ENCODE results near the gene MBD4.

The MBD4 gene

DNA sequence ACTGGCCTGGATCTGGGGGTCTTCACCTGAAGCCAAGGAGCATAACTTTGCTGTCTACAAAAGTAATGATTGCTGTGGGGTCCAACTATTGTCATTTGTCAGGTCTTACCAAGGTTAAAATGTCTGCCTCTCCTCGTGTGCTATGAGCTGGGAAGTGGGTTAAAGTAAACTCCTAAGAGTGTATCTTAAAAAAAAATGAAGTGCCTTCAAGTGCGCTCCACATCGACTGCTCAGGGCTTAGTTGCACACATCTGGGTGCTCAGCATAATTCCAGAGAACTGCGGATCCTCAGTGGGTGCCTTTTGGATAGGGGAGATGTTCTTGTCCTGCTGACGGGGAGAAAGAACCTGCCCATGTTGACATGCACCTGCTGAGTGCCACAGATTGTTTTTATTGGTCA, 52.3 kb downstream of the MBD4 start:
- ATAC-seq = no peak

GRCh38 chr3:129386984-129387383, 52.8 kb downstream of the MBD4 start:
- no peak for ATAC-seq
- no peak for TF ChIP-seq PPARA (CRISPR knock-in tag; IDR thresholded peaks at IDR 0.05; ENCODE audit: borderline replicate concordance)

More for the DNA sequence above, 52.3 kb downstream of the MBD4 start:
- TF ChIP-seq PATZ1 (CRISPR knock-in tag; IDR thresholded peaks at IDR 0.05; ENCODE audit: borderline replicate concordance) (no peak), PPARA (CRISPR knock-in tag; IDR thresholded peaks at IDR 0.05; ENCODE audit: borderline replicate concordance) (no peak), BACH2 (CRISPR knock-in tag; IDR thresholded peaks at IDR 0.05; ENCODE audit: borderline replicate concordance) (no peak), TSHZ2 (CRISPR knock-in tag; IDR thresholded peaks at IDR 0.05) (no peak), ISL1 (CRISPR knock-in tag; IDR thresholded peaks at IDR 0.05) (no peak)

DNA sequence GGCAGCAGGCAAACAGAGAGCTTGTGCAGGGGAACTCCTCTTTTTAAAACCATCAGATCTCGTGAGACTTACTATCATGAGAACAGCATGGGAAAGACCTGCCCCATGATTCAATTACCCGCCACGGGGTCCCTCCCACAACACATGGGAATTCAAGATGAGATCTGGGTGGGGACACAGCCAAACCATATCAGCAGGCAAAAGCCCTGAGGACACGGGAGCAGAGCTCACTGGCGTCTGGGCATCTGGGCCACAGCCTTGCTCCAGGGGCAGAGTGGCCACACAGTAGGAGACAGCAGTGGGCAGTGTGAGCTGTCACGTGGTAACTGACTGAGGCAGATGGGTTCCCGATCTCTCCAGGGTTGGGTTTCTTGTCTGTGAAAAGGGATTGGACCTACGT, 54.2 kb downstream of the MBD4 start:
- peak; percentile 8; the same call in 1 of the 3 replicates for ATAC-seq
- TF ChIP-seq TCF4 (CRISPR knock-in tag; IDR thresholded peaks at IDR 0.05; ENCODE audit: borderline replicate concordance) = peak; percentile 92
- TF ChIP-seq TSHZ2 (CRISPR knock-in tag; IDR thresholded peaks at IDR 0.05) = peak; percentile 65; the same call in 1 of the 2 replicates
- 0 out of 2 replicates have a peak, but pooled peaks have one; percentile 8 for TF ChIP-seq ZNF70 (CRISPR knock-in tag; IDR thresholded peaks at IDR 0.05)

GRCh38 chr3:129384594-129385323, 55.0 kb downstream of the MBD4 start:
- no peak for ATAC-seq
- no peak for TF ChIP-seq OSR1 (CRISPR knock-in tag; IDR thresholded peaks at IDR 0.05)
- no peak for TF ChIP-seq SNAI2 (CRISPR knock-in tag; IDR thresholded peaks at IDR 0.05)
- TF ChIP-seq ZC3H10 (CRISPR knock-in tag; IDR thresholded peaks at IDR 0.05) = no peak
- TF ChIP-seq, protein P1, sequence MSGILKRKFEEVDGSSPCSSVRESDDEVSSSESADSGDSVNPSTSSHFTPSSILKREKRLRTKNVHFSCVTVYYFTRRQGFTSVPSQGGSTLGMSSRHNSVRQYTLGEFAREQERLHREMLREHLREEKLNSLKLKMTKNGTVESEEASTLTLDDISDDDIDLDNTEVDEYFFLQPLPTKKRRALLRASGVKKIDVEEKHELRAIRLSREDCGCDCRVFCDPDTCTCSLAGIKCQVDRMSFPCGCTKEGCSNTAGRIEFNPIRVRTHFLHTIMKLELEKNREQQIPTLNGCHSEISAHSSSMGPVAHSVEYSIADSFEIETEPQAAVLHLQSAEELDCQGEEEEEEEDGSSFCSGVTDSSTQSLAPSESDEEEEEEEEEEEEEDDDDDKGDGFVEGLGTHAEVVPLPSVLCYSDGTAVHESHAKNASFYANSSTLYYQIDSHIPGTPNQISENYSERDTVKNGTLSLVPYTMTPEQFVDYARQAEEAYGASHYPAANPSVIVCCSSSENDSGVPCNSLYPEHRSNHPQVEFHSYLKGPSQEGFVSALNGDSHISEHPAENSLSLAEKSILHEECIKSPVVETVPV (CRISPR knock-in tag; IDR thresholded peaks at IDR 0.05) = no peak
- TF ChIP-seq POU6F1 (CRISPR knock-in tag; IDR thresholded peaks at IDR 0.05; ENCODE audit: borderline replicate concordance, low read depth) = no peak
- no peak for TF ChIP-seq BACH2 (CRISPR knock-in tag; IDR thresholded peaks at IDR 0.05; ENCODE audit: borderline replicate concordance)
- no peak for TF ChIP-seq ZFP30 (CRISPR knock-in tag; IDR thresholded peaks at IDR 0.05)
- TF ChIP-seq, protein P2, sequence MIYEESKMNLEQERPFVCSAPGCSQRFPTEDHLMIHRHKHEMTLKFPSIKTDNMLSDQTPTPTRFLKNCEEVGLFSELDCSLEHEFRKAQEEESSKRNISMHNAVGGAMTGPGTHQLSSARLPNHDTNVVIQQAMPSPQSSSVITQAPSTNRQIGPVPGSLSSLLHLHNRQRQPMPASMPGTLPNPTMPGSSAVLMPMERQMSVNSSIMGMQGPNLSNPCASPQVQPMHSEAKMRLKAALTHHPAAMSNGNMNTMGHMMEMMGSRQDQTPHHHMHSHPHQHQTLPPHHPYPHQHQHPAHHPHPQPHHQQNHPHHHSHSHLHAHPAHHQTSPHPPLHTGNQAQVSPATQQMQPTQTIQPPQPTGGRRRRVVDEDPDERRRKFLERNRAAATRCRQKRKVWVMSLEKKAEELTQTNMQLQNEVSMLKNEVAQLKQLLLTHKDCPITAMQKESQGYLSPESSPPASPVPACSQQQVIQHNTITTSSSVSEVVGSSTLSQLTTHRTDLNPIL (CRISPR knock-in tag; IDR thresholded peaks at IDR 0.05; ENCODE audit: low read depth) = no peak
- TF ChIP-seq ESRRG (CRISPR knock-in tag; IDR thresholded peaks at IDR 0.05) = no peak
- TF ChIP-seq PPARA (CRISPR knock-in tag; IDR thresholded peaks at IDR 0.05; ENCODE audit: borderline replicate concordance) = no peak
- TF ChIP-seq CSDC2 (CRISPR knock-in tag; IDR thresholded peaks at IDR 0.05) = no peak
- TF ChIP-seq ZNF8 (CRISPR knock-in tag; IDR thresholded peaks at IDR 0.05) = no peak
- no peak for TF ChIP-seq ZFP3 (CRISPR knock-in tag; IDR thresholded peaks at IDR 0.05)
- TF ChIP-seq ISL1 (CRISPR knock-in tag; IDR thresholded peaks at IDR 0.05) = no peak
- no peak for TF ChIP-seq ARNTL (CRISPR knock-in tag; IDR thresholded peaks at IDR 0.05; ENCODE audit: borderline replicate concordance, low read depth)
- no peak for TF ChIP-seq ZNF565 (CRISPR knock-in tag; conservative IDR thresholded peaks at IDR 0.05; ENCODE audit: low read depth)
- TF ChIP-seq TOX (CRISPR knock-in tag; IDR thresholded peaks at IDR 0.05; ENCODE audit: borderline replicate concordance) = no peak
